Measurements from ENCODE around the gene BCAS3.
A peak's percentile ranks its signal among the peaks of the same experiment; 100 is the strongest.

BCAS3 gene

DNA sequence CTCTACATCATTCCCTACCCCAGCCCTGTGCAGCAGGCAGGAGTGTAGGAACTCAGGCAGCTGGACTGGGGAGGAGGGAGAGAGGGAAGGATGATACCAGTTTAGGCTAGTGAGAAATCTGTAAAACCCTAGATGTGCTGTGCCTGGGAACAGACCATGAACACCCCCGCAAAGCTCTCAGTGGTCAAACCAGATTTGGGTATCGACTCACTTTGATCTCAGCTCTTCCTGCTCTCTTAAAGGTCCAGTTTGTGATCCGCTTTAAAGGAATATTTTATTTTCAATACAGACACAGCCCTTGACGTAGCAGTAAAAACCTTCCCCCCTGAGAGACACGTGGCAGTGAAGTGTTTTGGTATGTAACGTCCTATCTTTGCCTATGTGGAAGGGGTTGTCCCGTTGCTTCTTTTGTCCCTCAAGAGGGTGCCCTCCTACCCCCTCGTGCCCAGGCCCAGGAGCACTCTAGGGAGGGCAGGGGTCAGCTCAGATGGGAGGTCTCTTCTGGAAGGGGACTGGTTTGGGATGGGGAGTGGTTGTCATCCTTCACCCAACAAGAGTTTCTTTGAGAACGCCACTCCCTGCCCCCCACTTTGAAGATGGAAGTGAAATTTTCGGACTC, 702.7 kb downstream of the BCAS3 start:
- no peak for DNase-seq

DNA sequence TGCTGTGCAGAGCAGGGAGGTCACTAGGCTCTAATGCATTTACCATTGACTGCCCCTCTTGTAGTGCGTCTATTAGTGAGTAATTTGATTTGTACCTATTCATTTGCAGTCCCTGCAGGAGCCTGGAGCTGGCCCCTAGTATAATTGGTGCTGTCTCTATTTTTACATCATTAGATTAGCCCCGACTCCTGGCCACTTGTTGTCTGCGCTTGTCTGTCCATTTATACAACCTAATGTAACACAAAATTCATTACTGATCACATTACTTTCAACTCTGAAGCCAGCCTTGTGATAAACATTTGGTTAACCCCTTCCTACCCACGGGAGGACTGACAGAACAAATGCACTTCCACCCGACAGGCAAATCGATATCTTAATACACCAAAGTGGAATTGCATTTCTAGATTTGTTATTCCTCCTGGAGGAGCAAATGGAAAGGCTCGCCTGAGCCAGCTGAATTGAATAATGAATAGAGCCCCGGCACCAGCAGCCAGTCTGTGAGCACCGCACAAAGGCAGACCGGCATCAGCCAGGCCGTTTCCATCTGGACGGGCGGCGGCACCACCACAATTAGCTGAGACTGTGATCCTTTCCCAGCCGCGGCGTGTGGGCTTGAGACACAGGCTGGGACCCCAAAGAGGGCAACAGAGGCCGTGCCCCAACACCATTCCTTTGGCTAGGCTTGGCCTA, 703.3 kb downstream of the BCAS3 start:
- DNase-seq, result no peak

DNA sequence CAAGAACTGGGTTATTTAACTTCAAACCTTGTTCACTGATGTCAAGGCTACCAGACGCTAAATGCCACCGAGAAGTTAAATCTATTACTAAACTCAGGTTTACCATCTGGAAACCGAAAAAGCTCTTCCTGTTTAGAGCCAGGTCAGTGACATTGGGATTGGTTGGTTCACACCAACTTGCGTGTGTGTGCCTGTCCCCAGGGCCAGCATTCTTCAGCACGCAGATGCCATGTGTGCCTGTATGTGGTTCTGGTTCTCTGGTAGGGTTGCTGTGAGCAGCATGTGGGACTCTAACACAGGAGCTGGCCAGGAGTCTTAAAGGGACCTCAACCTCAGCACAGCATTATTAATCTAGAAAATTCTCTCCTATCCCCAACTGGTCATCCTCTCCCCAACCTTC, 703.9 kb downstream of the BCAS3 start:
- no peak for DNase-seq

DNA sequence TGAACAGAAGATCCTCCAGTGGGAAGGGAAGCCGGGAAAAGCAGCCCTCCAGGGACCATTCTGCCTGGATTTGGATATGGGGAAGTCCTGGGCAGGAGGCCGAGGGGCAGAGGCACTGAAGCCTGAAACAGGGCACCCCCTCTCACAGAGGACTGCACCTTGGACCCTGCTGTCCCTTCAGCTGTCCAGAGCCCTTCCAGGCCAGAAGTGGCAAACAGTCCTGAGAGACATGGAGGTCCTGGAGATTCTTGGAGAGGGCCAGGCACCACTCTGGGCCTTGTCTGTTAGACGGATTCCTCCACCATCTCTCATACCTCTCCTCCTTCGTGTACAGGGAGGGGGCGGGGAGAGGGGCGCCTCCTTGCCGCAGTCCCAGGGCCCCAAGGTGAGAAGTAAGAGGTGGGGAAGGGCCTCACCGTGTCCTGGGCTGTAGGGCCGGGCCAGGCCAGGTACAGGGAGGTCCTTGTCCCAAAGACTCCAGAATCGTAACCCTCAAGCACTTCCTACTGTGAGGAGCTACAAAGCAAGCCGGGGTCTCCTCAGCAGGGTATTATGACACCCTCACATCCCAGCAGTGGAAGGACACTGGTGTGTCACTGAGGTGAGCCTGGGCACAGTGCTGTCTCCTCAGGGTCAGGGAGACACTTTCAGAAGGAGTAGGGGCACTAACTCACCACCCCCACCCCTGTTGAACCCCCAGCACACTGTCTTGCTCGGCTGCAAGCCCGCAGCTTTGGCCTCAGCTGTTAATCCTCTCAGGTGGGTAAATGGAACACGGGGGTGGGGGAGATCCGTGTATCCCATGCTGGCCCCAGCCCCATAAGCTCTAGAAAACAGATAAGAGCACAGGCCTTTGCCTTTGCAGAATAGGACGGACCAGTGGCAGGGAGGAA, 705.4 kb downstream of the BCAS3 start:
- DNase-seq, result no peak

DNA sequence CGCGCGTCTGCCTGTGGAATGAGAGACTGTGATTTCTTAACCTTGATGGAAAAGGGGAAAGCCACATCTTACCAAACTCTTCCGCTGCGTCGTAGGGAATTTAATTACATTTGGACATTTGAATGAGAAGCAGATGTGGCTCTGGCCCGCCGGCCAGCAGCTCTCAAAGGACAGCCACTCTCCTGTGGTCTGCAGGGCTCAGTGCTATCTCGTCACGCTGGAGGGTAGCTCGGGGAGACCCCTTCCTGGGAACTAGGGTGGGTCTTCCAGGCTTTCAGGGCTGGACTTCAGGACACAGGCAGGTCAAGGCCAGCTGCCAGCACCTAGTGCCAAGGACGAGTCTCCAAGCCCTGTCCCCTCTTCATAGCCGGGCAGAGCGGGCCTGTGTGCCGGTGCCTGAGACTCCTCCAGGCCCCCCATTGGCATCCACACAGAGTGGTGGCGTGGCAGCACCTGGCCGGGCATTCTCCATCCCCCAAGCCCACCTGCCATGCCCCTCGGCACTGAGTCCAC, 706.1 kb downstream of the BCAS3 start:
- DNase-seq, result no peak

DNA sequence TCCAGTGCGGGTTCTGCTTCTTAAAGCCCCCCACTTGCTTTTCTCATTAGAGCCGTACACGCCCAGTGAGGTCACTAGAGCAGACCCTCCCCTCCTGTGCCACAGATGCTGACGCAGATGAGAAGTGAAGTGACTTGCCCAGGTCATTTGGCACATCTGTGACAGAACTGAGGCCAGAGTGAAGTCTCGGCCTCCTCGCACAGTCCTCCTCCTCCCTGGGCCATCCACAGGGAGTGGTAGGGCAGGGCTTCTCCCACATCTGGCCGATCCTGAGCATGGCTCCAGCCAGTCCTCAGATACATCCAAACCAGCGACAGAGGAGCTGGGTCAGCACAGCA, 706.7 kb downstream of the BCAS3 start:
- no peak for DNase-seq

DNA sequence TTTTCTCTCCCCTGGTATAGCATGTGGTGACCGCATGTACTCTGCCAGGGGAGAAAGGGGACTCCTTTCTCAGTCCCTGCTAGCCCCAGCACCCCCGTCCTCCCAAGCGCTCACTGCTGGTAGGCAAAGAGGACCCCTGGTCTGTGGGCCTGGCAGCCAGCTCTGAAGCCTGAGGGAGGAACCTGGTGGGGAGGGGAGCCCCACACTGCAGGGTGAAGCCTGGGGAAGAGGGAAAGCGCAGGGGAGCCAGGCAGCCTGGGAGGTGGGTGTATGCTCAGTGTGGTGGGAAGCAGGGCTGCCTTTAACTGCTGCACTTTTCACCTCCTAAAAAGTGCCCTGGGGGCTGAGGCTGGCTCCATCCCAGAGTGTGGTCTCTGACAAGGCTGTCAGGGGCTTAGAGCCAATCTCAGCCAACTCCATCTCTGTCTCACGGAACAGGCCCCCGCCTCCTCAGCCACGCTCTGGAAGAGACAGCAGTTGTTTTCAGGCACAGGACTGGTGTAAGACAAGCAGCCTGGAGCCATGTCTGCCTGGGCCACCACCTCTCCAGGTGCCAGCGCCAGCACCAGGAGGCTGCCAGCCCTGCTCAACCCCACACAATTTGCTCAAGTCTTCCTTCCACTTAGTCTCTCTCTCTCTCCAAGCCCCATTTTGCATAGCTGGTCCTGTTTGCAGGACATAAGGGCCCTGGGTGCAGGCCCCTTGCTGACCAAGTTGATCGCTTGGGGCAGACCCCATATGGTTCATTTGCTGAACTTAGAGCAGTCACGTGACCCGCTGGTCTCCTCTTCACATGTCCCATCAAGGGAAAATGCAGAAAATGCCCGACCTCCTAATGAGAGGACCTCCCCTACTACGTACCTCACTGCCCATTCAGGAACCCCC, 707.3 kb downstream of the BCAS3 start:
- DNase-seq, result no peak

DNA sequence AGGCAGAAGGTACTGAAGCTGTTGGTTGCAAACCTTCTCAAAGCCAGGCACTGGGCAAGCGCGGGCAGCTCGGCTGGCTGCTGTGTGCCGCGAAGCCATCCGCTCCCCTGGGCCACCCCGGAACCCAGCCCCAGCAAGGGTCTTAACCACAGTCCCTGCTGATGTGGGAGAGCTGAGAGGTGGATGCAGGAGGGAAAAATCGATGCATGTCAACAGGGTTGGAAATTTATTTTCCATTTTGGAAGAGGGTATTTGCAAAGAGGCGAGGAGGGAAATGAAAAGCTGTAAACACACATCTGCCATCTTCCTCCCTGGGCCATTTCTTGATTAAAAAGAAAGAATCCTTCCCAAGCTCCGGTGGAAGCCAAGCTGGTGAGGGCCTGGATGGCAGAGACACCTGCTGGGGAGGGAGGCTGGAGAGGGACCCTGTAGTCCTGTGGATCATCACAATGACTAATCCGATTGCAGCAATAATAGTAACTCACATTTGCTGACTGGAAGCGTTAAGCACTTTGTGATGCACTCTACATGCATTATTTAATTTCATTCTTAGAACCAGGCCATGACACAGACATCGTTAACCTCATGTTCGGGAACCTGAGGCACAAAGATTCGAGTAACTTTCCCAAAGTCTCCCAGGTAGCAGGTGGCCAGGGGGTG, 708.1 kb downstream of the BCAS3 start:
- DNase-seq, result no peak

DNA sequence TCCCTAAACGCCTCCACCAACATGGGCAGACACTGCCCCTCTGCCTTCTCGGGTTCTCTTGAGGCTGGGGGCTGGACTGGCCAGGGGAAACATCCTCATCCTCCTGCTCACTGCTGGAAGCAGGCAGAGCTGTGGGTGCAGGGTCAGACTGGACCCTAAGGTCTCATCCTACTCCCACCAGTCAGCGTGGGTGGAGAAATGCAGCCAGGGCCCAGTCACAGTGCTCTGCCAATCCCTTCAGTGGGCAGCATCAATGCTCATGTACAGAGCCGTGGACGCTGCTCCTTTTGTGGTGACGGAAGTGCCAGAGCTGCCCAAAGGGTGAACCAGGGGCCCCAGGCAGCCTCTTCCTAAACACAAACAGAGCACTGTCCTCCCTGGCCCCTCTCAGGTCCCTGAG, 708.6 kb downstream of the BCAS3 start:
- DNase-seq, result no peak

DNA sequence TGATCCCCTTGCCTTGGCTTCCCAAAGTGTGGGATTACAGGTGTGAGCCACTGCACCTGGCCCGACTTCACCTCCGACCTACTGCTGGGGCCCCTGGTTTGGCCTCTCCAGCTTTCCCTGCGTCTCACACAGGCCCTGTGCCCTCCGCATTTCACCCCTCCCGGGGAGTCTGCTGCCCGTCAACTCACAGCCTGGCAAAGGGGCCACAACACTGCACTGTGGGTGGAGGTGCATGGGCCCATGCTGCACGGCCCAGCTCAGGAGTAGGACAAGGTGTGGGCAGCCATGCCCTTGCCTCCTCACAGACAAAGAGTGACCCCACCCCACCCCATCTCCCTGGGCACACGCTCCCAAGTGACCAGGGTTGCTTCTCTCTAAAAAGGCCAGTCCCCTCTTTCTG, 709.4 kb downstream of the BCAS3 start:
- no peak for DNase-seq

DNA sequence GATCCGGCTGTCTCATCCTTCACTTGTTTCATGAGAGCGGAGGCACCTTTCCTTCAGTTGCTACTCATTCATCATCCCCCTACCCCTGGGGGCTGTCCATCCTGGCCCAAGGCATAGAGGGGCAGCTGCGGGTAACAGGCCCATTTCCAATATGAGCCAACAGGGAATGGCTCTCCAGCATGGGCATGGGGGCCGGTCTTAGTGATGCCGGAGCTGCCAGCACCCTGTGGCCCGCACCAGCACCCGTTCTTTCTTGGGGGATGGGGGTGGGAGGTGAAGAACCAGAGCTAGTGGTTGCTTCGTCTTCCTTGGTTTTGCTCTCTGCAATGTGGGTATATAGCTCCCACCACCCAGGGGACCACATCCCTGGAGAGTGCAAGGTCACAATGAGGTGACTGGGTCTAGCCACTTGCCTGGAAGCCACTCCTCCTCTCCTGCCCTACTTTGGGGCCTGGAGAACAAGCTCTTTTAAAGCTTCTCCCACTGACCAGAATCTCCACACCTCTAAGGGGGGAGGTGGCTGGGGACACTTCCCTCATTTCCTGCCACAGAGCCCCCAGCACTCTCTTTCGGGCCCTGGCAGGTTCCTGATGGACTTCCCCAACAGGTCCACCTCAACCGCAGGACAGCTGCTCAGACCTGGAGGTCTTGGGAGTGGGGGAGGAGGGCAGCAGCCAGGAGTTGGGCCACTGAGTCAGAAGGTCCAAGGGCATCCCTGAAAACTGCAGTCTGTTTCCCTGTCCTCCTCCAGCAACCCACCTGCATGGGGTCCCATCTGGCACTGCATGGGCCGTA, 710.1 kb downstream of the BCAS3 start:
- DNase-seq, result no peak

DNA sequence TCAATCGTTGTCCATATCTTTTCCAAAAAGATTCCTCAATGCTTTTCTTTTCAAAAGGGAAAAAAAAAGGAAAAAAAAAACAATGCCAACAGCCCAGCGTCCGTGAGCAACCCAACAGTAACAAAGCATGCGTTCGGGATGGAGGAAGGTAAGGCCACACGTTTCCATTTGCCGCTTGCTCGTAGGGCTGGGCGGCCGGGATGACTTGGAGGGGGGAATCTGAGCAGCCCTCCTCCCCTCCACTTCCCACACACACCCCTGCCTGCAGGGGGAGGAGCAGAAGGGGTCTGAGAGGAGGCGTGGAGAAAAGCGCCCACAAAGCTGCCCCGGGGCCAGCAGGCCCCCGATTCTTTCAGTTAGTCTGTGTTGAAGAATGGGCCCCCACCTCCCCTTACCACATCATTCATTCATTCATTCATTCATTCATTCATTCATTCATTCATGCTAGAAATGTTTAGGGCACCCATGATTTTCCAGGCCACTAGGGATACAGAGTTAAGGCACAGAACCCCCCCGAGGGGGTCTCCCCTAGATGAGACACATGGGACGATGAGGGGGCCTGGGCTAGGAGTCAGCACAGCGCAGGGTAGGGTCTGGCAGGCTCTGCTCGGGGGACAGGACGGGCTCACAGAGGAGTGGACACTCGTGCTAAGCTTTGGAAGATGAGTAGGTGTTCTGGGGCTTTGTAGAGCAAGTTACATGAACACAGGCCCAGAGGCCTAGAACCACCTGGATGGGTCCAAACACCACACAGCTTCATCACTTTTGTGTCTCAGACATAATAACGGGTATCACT, 711.1 kb downstream of the BCAS3 start:
- DNase-seq, result no peak

DNA sequence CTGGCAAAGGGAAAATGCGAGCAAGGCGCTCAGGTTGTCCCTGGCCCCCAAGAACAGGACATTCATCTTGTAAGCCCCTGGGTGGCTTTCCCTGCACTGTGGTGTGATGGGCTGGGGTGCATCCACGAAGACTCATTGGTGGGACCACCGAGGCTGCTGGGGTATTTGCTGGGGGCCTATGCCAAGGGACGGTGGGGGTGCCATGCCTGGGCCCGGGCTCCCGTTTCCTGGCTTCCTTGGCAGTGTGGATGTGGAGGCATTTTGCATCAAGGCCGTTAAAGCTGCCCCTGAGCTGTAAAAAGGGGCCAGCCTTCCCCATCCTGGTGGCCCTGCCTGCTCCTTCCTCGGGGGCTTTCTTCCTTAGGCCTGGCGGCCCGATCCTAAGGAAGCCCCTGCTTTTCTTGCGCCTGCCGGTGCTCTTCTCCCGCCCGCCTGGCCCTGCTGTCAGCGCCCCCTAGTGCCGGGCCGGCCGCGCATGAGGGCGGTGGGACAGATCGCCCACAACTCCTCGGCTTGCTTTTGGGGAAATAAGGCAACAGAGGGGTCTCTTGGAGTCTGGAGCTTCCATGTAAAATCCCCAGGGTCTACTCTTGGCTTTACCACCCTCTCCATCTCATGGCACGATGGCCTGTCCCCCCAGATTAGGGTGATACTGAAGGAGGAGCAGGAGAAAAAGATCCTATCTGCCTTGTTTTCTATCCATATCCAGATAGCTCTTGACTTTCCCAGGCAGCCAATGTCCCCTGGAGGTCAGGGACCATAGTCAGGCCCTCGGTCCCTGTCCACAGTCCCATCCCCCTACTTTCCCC, 712.2 kb downstream of the BCAS3 start:
- peak; percentile 64 for DNase-seq

DNA sequence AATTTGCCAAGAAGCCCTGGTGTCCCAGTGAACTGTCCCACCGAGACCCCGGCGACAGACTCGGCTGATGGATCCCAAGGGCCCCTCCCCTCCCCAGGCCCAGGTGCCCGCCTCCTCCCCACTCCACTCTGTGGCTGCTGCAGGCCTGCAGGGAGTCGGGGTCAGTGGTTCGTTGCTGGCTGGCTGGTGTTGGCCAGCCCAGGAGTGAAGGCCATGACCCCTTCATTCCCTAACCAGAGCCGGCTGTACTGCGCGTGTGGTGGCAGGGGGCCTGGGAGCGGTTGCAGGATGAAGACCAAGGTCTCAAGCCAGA, 712.8 kb downstream of the BCAS3 start:
- no peak for DNase-seq

DNA sequence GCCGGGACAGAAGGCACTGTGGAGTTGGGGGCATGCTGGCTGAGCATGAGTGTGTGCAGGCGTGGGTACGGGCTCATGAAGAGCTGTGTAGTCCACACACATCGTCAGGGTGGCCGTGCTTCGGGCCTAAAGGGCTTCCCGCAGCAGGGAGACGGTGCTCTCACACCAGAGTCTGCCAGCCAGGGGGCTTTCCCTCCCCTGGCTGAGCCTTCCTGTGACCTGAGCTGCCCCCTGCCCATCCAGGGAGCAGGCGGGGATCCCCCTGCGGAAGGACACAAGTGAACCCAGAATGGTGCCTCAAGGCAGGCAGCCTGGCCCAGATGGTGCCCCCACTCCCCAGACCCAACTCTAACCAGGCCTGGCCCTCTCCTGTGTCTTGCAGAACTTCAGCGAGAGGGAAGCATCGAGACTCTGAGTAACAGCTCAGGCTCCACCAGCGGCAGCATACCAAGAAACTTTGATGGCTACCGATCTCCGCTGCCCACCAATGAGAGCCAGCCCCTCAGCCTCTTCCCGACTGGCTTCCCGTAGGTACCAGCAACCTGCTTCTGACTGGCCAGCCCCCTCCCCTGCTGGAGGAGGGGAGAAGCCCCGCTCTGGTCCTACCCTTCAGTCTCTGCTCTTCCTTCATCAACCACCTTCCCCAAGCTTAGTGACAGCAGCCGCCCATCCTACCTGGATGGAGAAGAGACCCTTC, 714.1 kb downstream of the BCAS3 start:
- DNase-seq, result no peak

DNA sequence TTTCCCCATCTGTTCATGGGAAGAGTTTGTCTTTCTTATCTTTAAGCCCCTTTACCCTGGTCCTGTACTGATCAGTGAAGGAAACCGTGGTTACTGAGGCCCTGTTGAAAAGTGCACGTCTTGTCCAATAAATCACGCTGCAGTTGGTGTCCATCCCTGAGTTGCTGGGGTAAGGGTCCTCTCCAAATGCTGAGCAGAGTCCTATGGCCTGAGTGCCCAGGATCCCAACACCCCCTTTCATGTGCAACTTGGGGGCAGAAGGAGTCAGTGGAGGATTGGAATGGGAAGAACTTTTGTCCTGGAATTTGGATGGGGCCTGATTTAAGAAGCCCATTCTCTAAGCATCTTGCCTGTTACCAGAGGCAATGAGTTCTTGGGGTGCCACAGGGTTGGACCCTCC, 715.0 kb downstream of the BCAS3 start:
- DNase-seq, result no peak

DNA sequence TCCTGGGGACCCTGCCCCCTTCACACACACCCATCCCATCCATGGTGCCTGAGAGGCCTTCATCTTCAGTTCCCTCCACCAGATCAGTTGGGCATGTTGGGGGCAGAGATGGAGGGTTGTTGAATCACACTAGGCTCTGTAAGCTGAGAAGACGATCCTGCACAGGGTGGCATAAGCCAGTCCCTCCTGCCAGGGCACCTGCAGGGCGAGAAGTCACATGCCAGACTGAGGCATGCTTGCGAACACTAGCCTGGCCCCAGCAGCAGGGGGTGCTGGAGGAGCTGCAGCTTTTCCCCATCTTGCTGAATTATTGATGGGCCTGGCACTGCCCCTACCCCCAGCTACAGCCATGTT, 715.9 kb downstream of the BCAS3 start:
- peak; percentile 33 for DNase-seq

DNA sequence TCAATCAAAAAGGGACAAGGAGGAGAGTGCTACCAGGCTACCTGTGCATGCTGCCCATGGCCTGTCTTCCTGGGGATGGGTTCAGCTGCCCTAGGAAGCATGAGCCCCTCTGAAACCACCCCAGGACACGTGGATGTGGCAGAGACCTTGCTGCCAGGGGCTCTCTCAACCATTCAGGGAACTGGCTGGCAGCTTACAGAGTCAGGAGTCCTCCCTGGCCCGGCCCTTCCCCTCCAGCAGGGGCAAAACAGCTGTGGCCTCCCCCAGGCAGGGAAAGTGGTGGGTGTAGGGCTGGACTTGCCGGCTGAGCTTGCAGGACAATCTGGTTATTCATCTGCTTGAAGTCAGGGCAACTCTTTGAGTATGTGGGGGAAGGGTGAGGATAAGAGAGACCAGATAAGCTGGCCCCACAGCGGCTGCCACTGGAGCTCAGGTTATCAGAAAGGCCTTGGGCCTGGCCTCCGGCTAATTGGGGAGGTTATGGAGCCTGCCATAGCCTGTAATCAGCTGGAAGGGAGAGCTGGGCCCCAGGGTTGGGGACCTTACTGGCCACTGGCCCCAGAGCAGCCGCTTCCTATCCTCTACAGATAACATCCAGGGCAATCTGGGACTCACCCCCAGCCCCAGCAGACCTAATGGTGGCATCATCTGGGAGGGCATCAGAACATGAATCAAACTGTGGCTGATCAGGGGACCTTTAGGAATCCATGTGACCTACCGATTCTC, 716.4 kb downstream of the BCAS3 start:
- no peak for DNase-seq

Measured in activated CD4-positive, alpha-beta T cell treated with anti-CD3 and anti-CD28 coated beads, Interleukin-2, Interleukin-6, amounts not matched to agents 100 ng/mL and 50 ng/mL, durations not matched to agents 16 hours and 8 hours (primary cell).